ENCODE data around the gene ZNF525.
"Not testable (repeated sequence)": the region's sequence is repeated elsewhere in the genome, so short reads cannot be mapped to it uniquely, and the experiment has no call there.

The ZNF525 gene

GRCh38 chr19:53365134-53365898 is at the start of gene ZNF525:
Gene ZNF525 (plus strand): TSS chr19:53365705. CDS start chr19:53372282, 6,577 bp downstream.
- peak; percentile 81 for DNase-seq

- no peak for DNase-seq
Observed at GRCh38 chr19:53328967-53329366, 36.5 kb upstream of the ZNF525 start.

- no peak for DNase-seq
Observed at GRCh38 chr19:53332484-53332883, 33.0 kb upstream of the ZNF525 start.

GRCh38 chr19:53333066-53333462 is 32.4 kb upstream of the ZNF525 start:
- DNase-seq: no peak

GRCh38 chr19:53333463-53334449 is 31.7 kb upstream of the ZNF525 start, which contains the start of gene ZNF845:
Gene ZNF845 (plus strand): TSS chr19:53333749. CDS start chr19:53341308, 7,559 bp downstream.
- DNase-seq: peak; percentile 77

GRCh38 chr19:53344403-53344802 is 21.1 kb upstream of the ZNF525 start:
- not testable (repeated sequence) for DNase-seq

GRCh38 chr19:53355739-53356138 is 9.8 kb upstream of the ZNF525 start:
- no peak for DNase-seq

- DNase-seq: no peak
Observed at GRCh38 chr19:53357821-53358581, 7.5 kb upstream of the ZNF525 start.

GRCh38 chr19:53360056-53360455 is 5.4 kb upstream of the ZNF525 start:
- not testable (repeated sequence) for DNase-seq

GRCh38 chr19:53365899-53366493 is 491 bp downstream of the ZNF525 start:
- no peak for DNase-seq

- no peak for DNase-seq
Observed at GRCh38 chr19:53372196-53372595, 6.7 kb downstream of the ZNF525 start.

- DNase-seq: no peak
Observed at GRCh38 chr19:53374288-53374687, 8.8 kb downstream of the ZNF525 start.

GRCh38 chr19:53374743-53375142 is 9.2 kb downstream of the ZNF525 start:
- DNase-seq: no peak

GRCh38 chr19:53381376-53381775 is 15.9 kb downstream of the ZNF525 start:
- DNase-seq: no peak

GRCh38 chr19:53388168-53388567 is 22.7 kb downstream of the ZNF525 start:
- no peak for DNase-seq

- no peak for DNase-seq
Observed at GRCh38 chr19:53388904-53389303, 23.4 kb downstream of the ZNF525 start.

- no peak for DNase-seq
Observed at GRCh38 chr19:53389571-53389970, 24.1 kb downstream of the ZNF525 start.

- DNase-seq: no peak
Observed at GRCh38 chr19:53389978-53390377, 24.5 kb downstream of the ZNF525 start.

GRCh38 chr19:53394522-53394973 is 29.0 kb downstream of the ZNF525 start:
- no peak for DNase-seq

- peak; percentile 80 for DNase-seq
Observed at GRCh38 chr19:53394974-53395839, 29.7 kb downstream of the ZNF525 start, which contains the start of gene ZNF765. Gene ZNF765 (plus strand): TSS chr19:53395149. CDS start chr19:53398016, 2,867 bp downstream.

All from NCI-H2171 treated with DMSO at 0.1 percent for 48 hours (cell line).